Astrocyte (in vitro differentiated cells and primary cell): Measurements from ENCODE around the gene ELAVL2.

Source experiments
- EZH2 ChIP-seq: IDR thresholded peaks from 2 replicates; pipeline ENCODE4 v1.6.1; 2012; ENCODE audit warnings: mild to moderate bottlenecking, low read length, inconsistent platforms; ENCODE audit not compliant: insufficient read depth
- TF ChIP-seq, protein P1 (sequence below): IDR thresholded peaks from 2 replicates; pipeline ENCODE4 v1.5.1; 2011; ENCODE audit warnings: low read depth, mild to moderate bottlenecking, inconsistent platforms, low read length, moderate library complexity; ENCODE audit not compliant: insufficient read depth

DNA sequence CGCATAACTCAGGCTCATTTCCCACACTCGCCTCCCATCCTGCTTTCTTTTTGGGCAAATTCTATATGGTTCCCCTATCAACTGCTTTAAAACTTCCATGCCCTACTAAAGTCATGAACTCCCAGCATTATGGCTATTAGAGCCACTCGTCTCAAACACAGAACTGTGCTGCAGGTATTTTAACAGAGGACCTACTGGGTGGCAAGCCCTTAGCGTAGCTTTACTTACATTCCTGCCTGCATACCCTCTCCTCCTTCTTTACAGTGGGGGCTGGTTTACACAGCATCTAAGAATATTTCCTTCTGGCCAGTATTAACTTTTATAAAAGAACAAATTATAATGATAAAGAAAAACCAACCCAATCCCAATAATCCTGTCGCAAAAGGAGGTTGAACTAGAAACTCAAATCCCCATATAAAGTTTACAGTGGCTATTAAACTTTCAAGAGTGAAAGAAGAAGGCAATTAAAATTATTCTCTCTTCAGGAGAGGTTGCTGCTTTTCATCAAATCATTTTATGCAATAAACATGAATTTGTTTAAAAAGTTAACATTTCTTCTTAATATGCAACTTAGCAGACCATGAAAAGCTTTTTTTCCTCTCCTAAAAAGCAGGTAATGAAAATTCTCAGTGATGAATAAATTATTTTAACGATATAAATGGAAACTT lies 100.6 kb downstream of the ELAVL2 start:
- TF ChIP-seq, protein P1, sequence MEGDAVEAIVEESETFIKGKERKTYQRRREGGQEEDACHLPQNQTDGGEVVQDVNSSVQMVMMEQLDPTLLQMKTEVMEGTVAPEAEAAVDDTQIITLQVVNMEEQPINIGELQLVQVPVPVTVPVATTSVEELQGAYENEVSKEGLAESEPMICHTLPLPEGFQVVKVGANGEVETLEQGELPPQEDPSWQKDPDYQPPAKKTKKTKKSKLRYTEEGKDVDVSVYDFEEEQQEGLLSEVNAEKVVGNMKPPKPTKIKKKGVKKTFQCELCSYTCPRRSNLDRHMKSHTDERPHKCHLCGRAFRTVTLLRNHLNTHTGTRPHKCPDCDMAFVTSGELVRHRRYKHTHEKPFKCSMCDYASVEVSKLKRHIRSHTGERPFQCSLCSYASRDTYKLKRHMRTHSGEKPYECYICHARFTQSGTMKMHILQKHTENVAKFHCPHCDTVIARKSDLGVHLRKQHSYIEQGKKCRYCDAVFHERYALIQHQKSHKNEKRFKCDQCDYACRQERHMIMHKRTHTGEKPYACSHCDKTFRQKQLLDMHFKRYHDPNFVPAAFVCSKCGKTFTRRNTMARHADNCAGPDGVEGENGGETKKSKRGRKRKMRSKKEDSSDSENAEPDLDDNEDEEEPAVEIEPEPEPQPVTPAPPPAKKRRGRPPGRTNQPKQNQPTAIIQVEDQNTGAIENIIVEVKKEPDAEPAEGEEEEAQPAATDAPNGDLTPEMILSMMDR, result no peak
- TF ChIP-seq EZH2, result no peak
